PC-3 (cell line): ENCODE results near the gene PPARD.

Experiments used
- EZH2 ChIP-seq: fragments of 300-600 bp; sonication (generic); IDR thresholded peaks from one replicate; pipeline ENCODE4 v1.6.1; 2017; ENCODE audit warnings: antibody characterized with exemption, mild to moderate bottlenecking, low read length; ENCODE audit not compliant: unreplicated experiment
- EZH2phosphoT487 ChIP-seq: fragments of 300-600 bp; sonication (generic); IDR thresholded peaks from 2 replicates; pipeline ENCODE4 v1.6.1; 2018; ENCODE audit warnings: mild to moderate bottlenecking, antibody characterized with exemption, low read length, borderline replicate concordance
- TF ChIP-seq, protein P1 (sequence below): fragments of 300-600 bp; sonication (generic); conservative IDR thresholded peaks from 2 replicates; pipeline ENCODE4 v1.5.1; 2017; ENCODE audit warnings: antibody characterized with exemption, low read depth, mild to moderate bottlenecking, low read length

DNA sequence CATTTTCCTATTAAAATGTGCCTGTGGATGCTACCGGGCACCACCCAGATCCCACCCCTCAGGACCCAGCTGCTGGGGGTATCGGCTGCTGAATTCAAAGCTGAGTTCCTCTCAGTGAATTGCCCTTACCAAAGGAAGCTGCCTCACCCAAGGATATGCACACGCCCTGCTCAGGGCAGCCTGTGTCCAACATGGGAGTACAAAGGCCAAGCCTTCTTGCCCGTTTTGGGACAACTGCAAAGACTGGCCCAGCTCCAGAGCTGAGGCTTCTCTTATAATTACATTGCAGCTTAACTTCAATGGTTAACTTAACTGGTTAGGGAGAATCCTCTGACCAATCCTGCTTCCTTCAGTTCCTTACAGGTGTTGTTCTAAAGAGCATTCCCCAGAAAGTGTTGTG lies 89.9 kb downstream of the PPARD start:
- TF ChIP-seq, protein P1, sequence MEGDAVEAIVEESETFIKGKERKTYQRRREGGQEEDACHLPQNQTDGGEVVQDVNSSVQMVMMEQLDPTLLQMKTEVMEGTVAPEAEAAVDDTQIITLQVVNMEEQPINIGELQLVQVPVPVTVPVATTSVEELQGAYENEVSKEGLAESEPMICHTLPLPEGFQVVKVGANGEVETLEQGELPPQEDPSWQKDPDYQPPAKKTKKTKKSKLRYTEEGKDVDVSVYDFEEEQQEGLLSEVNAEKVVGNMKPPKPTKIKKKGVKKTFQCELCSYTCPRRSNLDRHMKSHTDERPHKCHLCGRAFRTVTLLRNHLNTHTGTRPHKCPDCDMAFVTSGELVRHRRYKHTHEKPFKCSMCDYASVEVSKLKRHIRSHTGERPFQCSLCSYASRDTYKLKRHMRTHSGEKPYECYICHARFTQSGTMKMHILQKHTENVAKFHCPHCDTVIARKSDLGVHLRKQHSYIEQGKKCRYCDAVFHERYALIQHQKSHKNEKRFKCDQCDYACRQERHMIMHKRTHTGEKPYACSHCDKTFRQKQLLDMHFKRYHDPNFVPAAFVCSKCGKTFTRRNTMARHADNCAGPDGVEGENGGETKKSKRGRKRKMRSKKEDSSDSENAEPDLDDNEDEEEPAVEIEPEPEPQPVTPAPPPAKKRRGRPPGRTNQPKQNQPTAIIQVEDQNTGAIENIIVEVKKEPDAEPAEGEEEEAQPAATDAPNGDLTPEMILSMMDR: no peak
- no peak for TF ChIP-seq EZH2
- no peak for TF ChIP-seq EZH2phosphoT487
